ENCODE data around the gene DNAJC21.
"Not testable (repeated sequence)": the region's sequence is repeated elsewhere in the genome, so short reads cannot be mapped to it uniquely, and the experiment has no call there.

DNAJC21 gene

DNA sequence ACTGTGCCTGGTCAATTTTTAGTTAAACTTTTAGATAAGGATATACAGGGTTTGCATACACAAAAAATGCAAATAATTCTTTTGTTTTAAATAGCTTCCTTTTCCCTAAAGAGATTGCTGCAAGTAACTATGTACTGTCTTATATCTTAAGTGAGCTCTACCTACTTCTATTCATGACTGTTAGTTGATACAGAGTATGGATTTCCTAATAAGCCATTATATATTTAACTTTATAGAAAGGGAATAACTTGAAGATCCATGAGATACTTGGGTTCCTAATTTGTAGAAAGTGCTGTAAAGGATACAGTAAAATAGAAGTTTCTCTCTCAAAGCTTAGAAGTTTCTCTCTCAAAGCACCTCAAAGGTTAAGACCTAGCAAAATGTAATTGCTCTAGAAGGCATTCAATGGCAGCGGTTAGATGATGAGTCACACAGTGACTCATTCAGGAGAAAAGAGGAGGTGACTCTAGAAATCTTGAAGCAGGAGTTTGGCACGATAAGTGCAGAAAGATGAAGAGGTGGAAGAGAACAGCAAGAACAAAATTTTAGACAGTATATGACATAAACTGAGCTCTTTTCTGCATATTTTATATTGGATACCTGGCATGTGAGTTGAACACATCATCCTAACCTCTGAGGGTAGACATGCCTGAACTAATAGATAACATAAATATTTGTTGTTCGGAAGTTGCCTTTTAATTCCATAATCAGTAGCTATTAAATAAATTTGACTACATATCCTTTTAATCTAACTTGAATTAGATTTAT lies 5.5 kb upstream of the DNAJC21 start:
- DNase-seq (ENCODE audit: low read depth), result peak; percentile 66

DNA sequence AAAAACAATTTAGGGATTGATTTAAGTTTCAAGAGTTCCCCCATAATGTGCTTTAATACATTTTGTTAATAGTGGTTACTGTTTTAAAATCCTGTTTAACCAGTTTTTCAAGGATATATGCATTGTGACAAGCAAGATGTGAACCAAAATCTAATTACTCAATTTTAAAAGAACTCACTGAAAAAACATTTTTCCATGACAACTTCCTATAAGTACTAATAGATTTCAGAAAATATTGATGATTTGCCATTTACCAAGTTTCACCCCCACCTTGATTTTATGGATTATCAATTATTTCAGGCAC lies 4.9 kb upstream of the DNAJC21 start:
- DNase-seq (ENCODE audit: low read depth), result no peak

- DNase-seq (ENCODE audit: low read depth), result no peak
These were observed 3.0 kb upstream of the DNAJC21 start for GRCh38 chr5:34926318-34926888.

DNA sequence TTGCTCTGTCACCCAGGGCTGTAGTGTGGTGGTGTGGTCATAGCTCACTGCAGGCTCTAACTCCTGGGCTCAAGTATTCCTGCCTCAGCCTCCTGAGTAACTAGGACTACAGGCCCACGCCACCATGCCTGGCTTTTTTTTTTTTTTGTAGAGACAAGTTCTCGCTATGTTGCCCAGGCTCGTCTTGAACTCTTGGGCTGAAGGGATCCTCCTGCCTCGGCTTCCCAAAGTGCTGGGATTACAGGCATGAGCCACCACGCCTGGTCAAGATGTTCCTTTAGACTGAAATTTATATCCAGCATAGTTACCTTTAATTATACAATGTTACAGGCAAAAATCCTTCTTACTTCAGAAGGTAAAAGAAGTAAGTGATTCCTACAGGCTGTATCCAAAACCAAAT lies 1.6 kb upstream of the DNAJC21 start:
- no peak for DNase-seq (ENCODE audit: low read depth)

- DNase-seq (ENCODE audit: low read depth), result no peak
These were observed 1.1 kb upstream of the DNAJC21 start for GRCh38 chr5:34928267-34928666.

- DNase-seq (ENCODE audit: low read depth), result peak; percentile 56
These were observed 532 bp downstream of the DNAJC21 start for GRCh38 chr5:34929720-34930461.

- no peak for DNase-seq (ENCODE audit: low read depth)
These were observed 1.1 kb downstream of the DNAJC21 start for GRCh38 chr5:34930462-34930844.

DNA sequence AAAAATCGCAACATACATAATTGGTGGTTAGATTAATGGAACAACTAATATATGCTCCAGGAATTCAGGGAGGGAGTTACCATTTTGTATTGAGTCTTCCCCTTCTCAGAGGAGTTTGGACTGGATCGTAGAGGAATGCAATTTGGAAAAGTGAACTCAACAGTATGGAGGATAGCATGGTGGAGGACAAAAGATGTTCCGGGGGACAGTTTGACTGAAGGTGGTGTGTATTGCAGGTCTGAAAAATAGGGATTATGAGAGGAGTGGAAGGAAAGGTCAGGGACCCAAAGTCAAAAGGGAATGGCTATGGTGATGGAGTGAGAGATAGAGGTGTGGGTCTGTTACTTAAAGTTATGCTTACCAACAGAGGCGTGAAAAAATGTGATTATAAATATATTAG lies 1.5 kb downstream of the DNAJC21 start:
- DNase-seq (ENCODE audit: low read depth), result no peak

- DNase-seq (ENCODE audit: low read depth), result no peak
These were observed 3.6 kb downstream of the DNAJC21 start for GRCh38 chr5:34932947-34933346.

DNA sequence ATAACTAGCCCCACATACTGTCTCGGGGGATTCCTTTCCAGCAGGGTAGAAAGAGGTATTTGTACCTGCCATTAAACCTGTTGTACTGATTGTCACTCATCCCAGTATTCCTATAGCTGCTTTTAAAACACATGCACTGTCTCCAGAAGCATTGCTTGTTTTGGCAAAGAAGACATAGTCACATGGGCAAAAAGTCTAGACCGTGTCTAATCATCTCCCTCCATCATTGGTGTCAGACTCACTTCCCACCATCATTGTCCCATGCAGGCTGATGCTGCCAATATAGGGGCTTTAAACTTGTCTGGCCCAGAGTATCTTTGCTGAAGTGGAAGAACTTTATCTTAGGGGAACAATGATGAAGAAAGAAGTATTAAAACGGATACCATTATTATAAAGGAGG lies 12.6 kb downstream of the DNAJC21 start:
- no peak for DNase-seq (ENCODE audit: low read depth)

DNA sequence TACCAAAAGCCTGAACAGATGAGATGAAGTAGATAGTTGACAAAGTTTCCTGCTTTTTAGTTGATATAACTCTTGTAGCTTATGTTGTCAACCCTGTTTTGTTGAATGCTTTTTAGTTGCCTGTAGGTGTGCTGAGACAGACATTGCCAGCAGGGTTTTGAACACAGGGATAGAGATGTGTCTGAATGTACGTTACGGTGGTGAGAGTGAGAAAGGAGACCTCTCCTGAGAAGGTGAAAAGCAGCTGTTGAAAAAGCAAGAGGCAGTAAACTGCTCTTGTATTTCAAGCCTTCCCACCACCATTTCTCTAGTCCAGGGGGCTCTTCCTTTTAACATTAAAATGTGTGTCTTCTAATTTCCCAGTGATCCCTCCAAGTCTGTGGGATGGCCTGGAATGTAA lies 14.7 kb downstream of the DNAJC21 start:
- DNase-seq (ENCODE audit: low read depth), result no peak

- DNase-seq (ENCODE audit: low read depth), result no peak
These were observed 15.2 kb downstream of the DNAJC21 start for GRCh38 chr5:34944460-34945047.

DNA sequence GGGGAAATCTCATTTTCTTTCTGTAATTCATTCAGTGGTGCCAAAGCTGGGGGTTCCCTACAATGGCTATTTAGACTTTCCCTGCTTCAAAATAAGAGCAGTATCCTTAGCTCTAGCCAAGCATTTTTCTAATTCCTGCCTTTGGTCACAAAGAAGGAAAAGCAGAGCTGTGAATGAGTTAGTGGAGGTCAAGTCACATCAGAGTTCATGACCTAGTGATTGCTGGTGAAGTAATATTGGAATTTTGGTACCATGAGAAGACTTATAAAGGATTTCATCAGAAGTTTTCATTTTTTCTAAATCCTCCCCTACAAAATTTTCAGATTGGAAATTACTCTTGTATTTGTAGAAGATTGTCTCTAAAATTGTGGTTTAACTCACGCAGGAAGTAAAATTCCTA lies 28.0 kb downstream of the DNAJC21 start:
- DNase-seq (ENCODE audit: low read depth), result no peak

- DNase-seq (ENCODE audit: low read depth), result peak; percentile 15
These were observed 28.7 kb downstream of the DNAJC21 start for GRCh38 chr5:34957857-34958690.

DNA sequence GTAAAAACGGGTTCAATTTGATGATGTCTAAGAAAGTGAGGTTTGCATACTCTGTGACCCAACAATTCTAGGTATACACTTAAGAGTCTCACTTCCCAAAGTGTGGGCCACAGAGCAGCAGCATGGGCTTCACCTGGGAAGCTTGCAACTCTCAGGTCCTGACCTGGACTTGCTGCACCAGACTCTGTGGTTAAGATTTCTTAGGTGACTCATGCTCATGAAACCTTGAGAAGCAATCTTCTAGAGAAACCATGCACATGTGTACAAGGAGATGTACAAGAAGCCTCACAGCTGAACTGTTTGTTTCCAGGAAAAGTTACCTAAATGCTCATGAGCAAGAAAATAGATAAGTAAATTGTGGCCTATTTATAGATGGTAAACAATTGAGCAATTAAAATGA lies 30.0 kb downstream of the DNAJC21 start:
- DNase-seq (ENCODE audit: low read depth), result peak; percentile 24

DNA sequence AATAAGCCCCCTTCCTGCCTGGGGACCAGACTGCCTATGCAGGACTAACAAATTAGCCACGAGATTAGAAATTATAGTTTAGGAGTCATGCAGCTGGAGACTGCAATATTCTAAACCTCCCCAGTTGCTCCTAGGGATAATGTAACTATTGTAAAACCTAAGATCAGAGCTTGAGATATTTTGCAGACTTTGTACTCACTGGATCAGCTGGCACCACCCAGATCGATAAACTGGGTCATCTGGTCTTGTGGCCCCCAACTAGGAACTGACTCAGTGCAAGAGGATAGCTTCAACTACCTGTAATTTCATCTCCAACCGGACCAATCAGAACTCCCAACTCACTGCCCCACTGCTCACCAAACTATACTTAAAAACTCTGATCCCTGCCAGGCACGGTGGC lies 38.2 kb downstream of the DNAJC21 start:
- DNase-seq (ENCODE audit: low read depth), result no peak

DNA sequence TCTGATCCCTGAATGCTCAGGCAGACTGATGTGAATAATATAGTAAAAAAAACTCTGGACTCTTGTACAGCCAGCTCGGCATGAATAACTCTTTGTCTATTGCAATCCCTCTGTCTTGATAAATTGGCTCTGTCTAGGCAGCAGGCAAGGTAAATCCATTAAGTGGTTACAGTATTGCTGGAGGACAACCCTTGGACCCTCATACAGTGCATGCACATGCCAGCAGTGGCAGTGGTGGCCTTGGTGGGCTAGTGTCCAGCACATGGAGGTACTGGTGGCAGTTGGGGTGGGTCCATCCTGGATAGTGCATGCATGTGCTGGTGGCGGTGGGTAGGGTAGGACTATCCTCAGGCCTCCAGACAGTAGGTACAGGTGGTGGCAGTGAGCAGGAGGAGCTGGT lies 38.9 kb downstream of the DNAJC21 start:
- no peak for DNase-seq (ENCODE audit: low read depth)

DNA sequence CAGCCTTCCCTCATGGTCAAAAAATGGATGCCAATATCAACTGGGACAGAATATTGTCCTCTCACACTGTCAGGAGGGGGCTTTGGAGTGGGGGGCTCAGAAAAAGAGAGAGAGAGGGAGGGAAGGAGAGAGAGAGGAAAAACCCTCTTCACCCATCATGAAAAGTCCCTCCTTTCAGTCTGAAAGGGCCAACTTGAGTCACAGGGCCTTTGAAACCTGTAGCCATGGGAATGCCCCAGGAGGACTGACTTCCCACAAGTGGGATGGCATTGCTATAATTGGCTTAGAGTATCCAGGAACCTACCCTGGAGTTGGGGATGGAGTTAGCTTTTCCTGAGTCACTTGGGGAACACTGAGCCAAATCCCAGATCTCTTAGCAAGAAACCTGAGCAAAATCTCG lies 41.2 kb downstream of the DNAJC21 start:
- no peak for DNase-seq (ENCODE audit: low read depth)

DNA sequence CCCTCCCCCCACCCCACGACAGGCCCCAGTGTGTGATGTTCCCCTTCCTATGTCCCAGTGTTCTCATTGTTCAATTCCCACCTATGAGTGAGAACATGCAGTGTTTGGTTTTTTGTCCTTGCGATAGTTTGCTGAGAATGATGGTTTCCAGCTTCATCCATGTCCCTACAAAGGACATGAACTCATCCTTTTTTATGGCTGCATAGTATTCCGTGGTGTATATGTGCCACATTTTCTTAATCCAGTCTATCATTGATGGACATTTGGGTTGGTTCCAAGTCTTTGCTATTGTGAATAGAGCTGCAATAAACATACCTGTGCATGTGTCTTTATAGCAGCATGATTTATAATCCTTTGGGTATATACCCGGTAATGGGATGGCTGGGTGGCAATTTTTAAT lies 42.3 kb downstream of the DNAJC21 start:
- not testable (repeated sequence) for DNase-seq (ENCODE audit: low read depth)

DNA sequence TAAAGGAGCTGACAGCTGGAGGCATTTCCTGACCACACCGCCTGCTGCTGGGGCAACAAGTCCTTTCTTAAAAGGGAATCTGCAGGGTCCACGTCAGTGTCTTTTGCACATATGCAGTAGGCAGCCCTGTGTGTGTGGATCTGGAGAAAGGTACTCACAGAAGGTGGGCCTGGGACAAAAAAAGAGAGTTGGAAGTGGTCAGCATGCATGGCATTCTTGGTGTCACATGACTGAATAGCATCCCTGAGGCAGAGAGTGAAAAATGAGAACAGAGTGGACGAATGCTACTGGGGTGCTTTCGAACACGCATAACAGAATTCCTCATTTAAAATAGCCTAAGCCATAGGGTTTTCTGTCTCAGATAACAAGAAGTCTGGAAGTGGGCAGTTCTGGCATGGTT lies 47.0 kb downstream of the DNAJC21 start:
- no peak for DNase-seq (ENCODE audit: low read depth)

DNA sequence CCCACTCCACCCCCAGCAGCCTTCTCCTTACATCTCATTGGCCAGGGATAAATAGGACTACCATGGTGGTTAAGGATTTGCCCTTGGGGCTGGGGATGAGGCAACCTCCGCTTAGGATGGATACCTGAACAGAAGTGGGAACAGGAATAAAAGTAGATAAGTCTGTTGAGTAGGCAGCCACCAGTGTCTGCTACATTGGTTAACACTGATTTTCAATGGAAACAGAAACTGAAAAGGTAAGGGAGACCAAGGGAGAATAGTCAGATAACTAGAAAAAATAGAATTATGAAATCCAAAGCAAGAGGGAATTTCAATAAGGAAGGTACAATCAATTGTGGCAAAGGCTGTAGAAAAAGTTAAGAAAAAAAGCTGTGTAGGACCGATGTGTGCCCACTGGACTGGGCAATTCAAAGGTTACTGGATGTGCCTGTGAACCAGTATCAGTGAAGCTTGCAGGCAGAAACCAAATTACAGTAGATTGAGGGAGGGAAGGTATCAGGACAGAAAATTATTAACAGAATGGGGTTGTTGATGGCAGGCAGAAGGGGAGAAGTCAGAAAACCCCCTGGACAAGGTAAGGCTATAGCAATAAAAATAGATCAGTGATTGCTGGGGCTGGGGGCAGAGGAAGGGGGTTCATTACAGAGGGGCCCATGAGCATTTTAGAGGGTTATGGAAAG lies 48.7 kb downstream of the DNAJC21 start:
- DNase-seq (ENCODE audit: low read depth), result no peak

DNA sequence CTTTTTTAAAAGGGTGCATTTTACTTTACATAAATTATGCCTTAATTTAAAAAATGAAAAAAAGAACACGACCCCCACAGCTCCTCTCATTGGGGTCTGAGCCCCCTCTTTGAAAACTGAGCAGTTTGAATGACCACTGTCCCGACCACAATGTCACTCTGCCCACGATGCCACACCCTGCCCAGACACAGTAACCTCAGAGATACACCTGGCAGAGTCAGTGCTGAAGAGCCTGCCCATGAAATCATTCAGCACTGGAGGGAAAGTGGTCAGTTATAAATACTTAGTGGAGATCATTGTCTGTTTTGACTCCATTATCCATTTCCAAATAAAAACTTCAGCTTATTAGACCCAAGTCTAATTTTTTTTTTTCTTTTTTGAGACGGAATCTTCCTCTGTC lies 49.3 kb downstream of the DNAJC21 start:
- no peak for DNase-seq (ENCODE audit: low read depth)
